ENCODE results near the gene ADAMTSL1.
"Not testable (repeated sequence)": the region's sequence is repeated elsewhere in the genome, so short reads cannot be mapped to it uniquely, and the experiment has no call there.

The ADAMTSL1 gene

DNA sequence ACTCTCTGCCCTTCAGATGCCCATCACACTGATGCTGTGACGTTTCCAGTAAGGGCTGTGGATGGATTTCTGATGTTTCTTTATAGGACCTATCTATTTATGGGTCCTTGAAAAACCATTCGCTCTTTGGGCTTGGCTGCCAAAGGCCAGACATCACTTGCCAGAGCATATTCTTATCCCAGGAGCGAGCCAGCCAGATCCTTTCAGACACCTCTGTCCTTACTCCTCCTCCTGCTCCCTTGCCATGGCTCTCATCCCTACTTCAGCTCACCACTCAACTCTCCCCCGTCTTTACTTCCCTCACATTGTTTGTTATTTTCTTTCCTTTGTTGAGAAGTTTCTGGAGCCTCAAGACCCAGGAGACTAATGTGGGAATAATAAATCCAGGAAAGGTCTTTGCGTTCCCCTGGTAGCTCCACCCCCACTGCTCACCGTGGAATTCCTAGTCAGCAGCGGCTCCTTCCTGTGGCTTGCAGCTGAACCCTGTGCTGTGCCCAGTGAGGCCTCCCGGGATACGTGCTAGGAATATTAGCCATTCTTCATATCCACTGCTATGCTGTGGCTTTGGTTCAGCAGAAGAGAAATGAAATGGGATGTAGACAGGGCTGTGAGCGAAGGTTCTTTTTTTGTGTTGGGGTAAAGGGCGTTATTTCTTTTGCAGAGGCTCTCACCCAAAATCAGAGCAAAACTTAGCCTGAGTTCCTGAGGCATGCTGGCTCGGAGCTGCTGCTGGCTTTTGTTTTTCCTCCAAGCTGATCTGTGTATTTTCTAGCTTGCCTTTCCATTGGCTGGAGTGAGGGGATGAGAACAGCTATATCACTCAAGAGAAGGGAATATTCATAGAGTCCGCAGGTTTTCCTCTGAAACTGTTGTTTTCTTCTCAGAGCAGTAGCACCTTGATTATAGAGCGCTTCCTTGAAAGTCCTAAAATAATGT is 387.9 kb downstream of the ADAMTSL1 start:
- FAIRE-seq: no peak
- no peak for DNase-seq (ENCODE audit: extremely low spot score, insufficient read length, low read depth)

- no peak for FAIRE-seq
- DNase-seq (ENCODE audit: extremely low spot score, insufficient read length, low read depth): no peak
Observed at GRCh38 chr9:18863791-18864190, 389.8 kb downstream of the ADAMTSL1 start.

- FAIRE-seq: peak; percentile 35
- DNase-seq (ENCODE audit: extremely low spot score, insufficient read length, low read depth): no peak
Observed at GRCh38 chr9:18864516-18864915, 390.6 kb downstream of the ADAMTSL1 start.

GRCh38 chr9:18865542-18865941 is 391.6 kb downstream of the ADAMTSL1 start:
- FAIRE-seq (no peak), DNase-seq (ENCODE audit: extremely low spot score, insufficient read length, low read depth) (no peak)

- FAIRE-seq (no peak), DNase-seq (ENCODE audit: extremely low spot score, insufficient read length, low read depth) (no peak)
Observed at GRCh38 chr9:18866121-18866831, 392.3 kb downstream of the ADAMTSL1 start.

DNA sequence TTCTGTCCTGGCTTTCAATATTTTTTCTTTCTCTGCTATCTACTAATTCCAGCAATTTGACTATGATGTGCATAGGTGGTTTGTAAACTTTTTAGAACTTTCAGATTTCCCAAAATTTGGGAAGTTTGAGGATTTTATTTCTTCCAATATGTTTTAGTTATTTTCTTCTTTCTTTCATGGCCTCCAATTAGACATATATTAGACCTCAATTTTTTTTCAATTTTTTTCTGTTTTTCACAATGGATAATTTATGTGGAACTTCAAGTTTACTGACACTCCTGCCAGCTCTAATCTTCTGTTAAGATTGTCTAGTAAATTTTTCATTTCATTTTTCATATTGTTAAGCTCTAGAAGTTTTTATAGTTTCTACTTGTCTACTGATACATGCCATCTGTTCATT is 395.8 kb downstream of the ADAMTSL1 start:
- no peak for FAIRE-seq
- no peak for DNase-seq (ENCODE audit: extremely low spot score, insufficient read length, low read depth)

DNA sequence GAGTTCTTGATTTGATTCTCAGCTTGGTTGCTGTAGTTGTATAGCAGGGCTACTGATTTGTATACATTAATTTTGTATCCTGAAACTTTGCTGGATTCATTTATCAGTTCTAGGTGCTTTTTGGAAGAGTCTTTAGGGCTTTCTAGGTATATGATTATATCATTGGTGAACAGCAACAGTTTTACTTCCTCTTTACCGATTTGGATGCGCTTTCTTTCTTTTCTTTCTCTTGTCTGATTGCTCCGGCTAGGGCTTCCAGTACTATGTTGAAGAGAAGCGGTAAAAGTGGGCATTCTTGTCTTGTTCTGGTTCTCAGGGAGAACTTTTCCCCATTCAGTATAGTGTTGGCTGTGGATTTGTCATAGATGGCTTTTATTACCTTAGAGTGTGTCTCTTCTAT is 400.1 kb downstream of the ADAMTSL1 start:
- peak; percentile 71 for FAIRE-seq
- no peak for DNase-seq (ENCODE audit: extremely low spot score, insufficient read length, low read depth)

- peak; percentile 77 for FAIRE-seq
- DNase-seq (ENCODE audit: extremely low spot score, insufficient read length, low read depth): not testable (repeated sequence)
Observed at GRCh38 chr9:18874990-18875389, 401.0 kb downstream of the ADAMTSL1 start.

DNA sequence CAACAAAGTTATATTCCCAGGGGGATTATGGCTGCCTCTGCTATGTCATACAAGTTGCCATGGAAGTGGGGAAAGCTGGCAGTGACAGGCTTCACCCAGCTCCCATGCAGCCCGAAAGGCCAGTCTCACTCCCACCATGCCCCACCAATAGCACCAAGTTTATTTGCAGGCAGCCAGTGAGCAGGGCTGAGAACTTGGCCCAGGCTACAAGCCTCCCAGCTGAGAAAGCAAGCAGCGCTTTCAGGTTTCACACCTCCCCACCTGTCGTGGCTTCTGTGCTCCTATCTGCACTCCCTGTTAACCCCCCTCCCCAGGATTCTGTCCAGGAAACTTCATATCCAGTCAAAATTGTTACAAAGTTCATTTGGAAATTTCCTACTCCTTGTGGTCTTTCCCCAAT is 404.0 kb downstream of the ADAMTSL1 start:
- DNase-seq (ENCODE audit: extremely low spot score, insufficient read length, low read depth): no peak
- FAIRE-seq: no peak

- FAIRE-seq: no peak
Observed at GRCh38 chr9:18881758-18882157, 407.8 kb downstream of the ADAMTSL1 start.

GRCh38 chr9:18887546-18887945 is 413.6 kb downstream of the ADAMTSL1 start:
- DNase-seq (ENCODE audit: extremely low spot score, insufficient read length, low read depth) (no peak), FAIRE-seq (no peak)

More at GRCh38 chr9:18881758-18882157, 407.8 kb downstream of the ADAMTSL1 start:
- no peak for DNase-seq (ENCODE audit: extremely low spot score, insufficient read length, low read depth)

DNA sequence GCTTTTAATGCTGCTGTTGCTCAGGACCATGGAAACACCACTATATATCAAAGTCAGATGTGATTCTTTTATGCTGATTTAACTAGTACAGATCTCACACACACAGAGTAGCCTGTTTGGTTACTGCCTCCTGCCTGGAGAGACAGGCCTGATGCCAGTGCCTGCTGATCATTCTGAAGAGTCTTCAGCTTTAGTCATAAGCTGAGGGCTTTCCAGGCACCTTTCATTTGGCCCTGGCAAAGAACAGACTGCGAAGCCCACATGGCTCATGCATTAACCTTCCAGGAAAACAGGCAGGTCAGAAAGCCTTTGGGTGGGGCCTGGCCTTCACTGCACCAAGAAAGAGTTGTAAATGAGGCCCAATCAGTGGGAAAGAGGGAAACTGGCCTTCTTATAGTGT is 414.3 kb downstream of the ADAMTSL1 start:
- FAIRE-seq (no peak), DNase-seq (ENCODE audit: extremely low spot score, insufficient read length, low read depth) (no peak)

- no peak for DNase-seq (ENCODE audit: extremely low spot score, insufficient read length, low read depth)
- FAIRE-seq: no peak
Observed at GRCh38 chr9:18889550-18889949, 415.6 kb downstream of the ADAMTSL1 start.

DNA sequence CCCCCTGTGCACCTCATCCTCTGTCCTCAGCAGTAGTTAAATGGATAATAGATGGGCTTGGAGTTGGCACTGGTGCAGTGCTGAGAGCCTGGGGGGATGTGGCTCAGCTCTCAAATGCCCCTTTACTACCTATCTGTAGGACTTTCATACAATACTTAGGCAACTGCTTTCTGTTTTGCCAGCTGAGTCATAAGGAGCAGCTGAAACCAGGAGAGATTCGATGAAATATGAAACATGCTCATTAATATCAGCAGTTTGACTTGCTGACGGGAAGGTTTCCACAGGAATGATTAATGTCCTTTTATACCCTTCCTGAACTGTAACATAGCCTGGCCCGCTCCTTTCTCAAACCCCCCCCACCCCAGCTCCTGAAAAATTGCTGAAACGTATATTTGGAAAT is 416.4 kb downstream of the ADAMTSL1 start:
- DNase-seq (ENCODE audit: extremely low spot score, insufficient read length, low read depth): no peak
- FAIRE-seq: no peak

- DNase-seq (ENCODE audit: extremely low spot score, insufficient read length, low read depth) (no peak), FAIRE-seq (no peak)
Observed at GRCh38 chr9:18891946-18892670, 418.2 kb downstream of the ADAMTSL1 start.

- FAIRE-seq (no peak), DNase-seq (ENCODE audit: extremely low spot score, insufficient read length, low read depth) (no peak)
Observed at GRCh38 chr9:18893046-18893445, 419.1 kb downstream of the ADAMTSL1 start.

GRCh38 chr9:18893491-18893890 is 419.5 kb downstream of the ADAMTSL1 start:
- FAIRE-seq (no peak), DNase-seq (ENCODE audit: extremely low spot score, insufficient read length, low read depth) (no peak)

DNA sequence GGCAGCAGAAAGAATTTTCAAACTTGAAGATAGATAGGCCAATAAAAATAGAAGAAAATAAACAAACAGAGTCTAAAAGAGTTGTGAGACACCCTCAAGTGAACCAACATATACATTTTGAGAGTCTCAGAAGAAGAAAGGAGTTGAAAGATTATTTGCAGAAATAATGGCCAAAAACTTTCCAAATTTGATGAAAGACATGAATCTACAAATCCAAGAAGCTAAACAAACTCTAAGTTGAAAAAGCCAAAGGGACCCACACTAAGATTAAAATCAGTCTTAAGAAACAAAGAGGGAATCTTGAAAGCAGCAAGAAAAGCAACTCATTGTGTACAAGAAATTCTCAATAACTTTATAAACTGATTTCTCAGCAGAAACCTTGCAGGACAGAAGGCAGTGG is 422.1 kb downstream of the ADAMTSL1 start:
- FAIRE-seq: no peak

GRCh38 chr9:18896531-18897179 is 422.7 kb downstream of the ADAMTSL1 start:
- FAIRE-seq: no peak
- no peak for DNase-seq (ENCODE audit: extremely low spot score, insufficient read length, low read depth)

More for the DNA sequence above, 422.1 kb downstream of the ADAMTSL1 start:
- DNase-seq (ENCODE audit: extremely low spot score, insufficient read length, low read depth): no peak

GRCh38 chr9:18903450-18903849 is 429.5 kb downstream of the ADAMTSL1 start:
- no peak for FAIRE-seq

More at GRCh38 chr9:18903450-18903849, 429.5 kb downstream of the ADAMTSL1 start:
- no peak for DNase-seq (ENCODE audit: extremely low spot score, insufficient read length, low read depth)

Measured in GM18507 (cell line).